Vagina (tissue), 2 donors: ENCODE data around the gene KDM2A. TPM values are rescaled to one million over a fixed set of nuclear protein-coding genes. Genes with fewer than 3 reads are reported as not detected.

Source experiments
- DNase-seq, 2 donors: peaks; one replicate each; pipeline ENCODE4 v3.0.0-alpha.2; 2017; ENCODE audit errors: extremely low spot score in 2 of 2
- H3K27ac ChIP-seq: fragments of 200-600 bp; sonication (generic); one replicate; pipeline ENCODE4 v1.5.1; 2019
- H3K27me3 ChIP-seq: fragments of 200-600 bp; sonication (generic); one replicate; pipeline ENCODE4 v1.5.1; 2019
- H3K36me3 ChIP-seq, 2 donors: fragments of 200-600 bp; sonication (generic); one replicate each; pipeline ENCODE4 v1.5.1; 2017 to 2019
- H3K4me1 ChIP-seq: fragments of 200-600 bp; sonication (generic); one replicate; pipeline ENCODE4 v1.5.1; 2019
- H3K4me3 ChIP-seq, 2 donors: fragments of 200-600 bp; sonication (generic); 1 replicate in 1 of 2; 2 replicates in 1 of 2; pipeline ENCODE4 v1.5.1; 2016 to 2019
- H3K9me3 ChIP-seq: fragments of 200-600 bp; sonication (generic); one replicate; pipeline ENCODE4 v1.5.1; 2019
- POLR2A ChIP-seq, 2 donors: fragments of 450-650 bp; IDR thresholded peaks; one replicate each; pipeline ENCODE4 v1.6.1; 2017; ENCODE audit warnings: antibody characterized with exemption in 2 of 2, mild to moderate bottlenecking in 2 of 2, moderate library complexity in 2 of 2
- POLR2AphosphoS5 ChIP-seq, 2 donors: sonication (generic); formaldehyde crosslinking; IDR thresholded peaks; one replicate each; pipeline ENCODE4 v1.9.0; 2017; ENCODE audit warnings: antibody characterized with exemption in 2 of 2, mild to moderate bottlenecking in 2 of 2, low read depth in 1 of 2; ENCODE audit not compliant: insufficient read depth in 1 of 2
- intact Hi-C: fragments of 100-400 bp; cut with DNase I; formaldehyde crosslinking; loops from one replicate; pipeline ENCODE4 v1.15.1; 2023
- total RNA-seq: library from RNA; depleted of rRNA; stranded (reverse); fragments of >200 nt; gene quantifications from one replicate; pipeline ENCODE4 v1.2.3, GENCODE V29; 2016
- TF ChIP-seq, protein P1 (sequence below), 3 experiments: fragments of 450-650 bp in 2 of 3; fragments of 200-600 bp in 1 of 3; sonication (generic) in 1 of 3; IDR thresholded peaks; one replicate each; pipeline ENCODE4 v1.5.1; 2017 to 2019; ENCODE audit warnings: antibody characterized with exemption in 3 of 3, mild to moderate bottlenecking in 2 of 3, moderate library complexity in 2 of 3

KDM2A gene
- total RNA-seq, 1 donor from 2014 or later: 51.8 TPM

GRCh38 chr11:67116758-67117105 is 2.3 kb upstream of the KDM2A start:
- TF ChIP-seq, protein P1, sequence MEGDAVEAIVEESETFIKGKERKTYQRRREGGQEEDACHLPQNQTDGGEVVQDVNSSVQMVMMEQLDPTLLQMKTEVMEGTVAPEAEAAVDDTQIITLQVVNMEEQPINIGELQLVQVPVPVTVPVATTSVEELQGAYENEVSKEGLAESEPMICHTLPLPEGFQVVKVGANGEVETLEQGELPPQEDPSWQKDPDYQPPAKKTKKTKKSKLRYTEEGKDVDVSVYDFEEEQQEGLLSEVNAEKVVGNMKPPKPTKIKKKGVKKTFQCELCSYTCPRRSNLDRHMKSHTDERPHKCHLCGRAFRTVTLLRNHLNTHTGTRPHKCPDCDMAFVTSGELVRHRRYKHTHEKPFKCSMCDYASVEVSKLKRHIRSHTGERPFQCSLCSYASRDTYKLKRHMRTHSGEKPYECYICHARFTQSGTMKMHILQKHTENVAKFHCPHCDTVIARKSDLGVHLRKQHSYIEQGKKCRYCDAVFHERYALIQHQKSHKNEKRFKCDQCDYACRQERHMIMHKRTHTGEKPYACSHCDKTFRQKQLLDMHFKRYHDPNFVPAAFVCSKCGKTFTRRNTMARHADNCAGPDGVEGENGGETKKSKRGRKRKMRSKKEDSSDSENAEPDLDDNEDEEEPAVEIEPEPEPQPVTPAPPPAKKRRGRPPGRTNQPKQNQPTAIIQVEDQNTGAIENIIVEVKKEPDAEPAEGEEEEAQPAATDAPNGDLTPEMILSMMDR (IDR thresholded peaks at IDR 0.05): no peak
- TF ChIP-seq POLR2AphosphoS5 (IDR thresholded peaks at IDR 0.05; ENCODE audit: insufficient read depth in 1 of 2, low read depth in 1 of 2) (no peak), POLR2A (IDR thresholded peaks at IDR 0.05) (no peak)
- Histone ChIP-seq H3K36me3 (no peaks in the 10 kb centered on the region), H3K27me3 (no peaks in the 10 kb centered on the region), H3K27ac (no peak overlapping the region), H3K9me3 (no peaks in the 10 kb centered on the region), H3K4me3 (no peak overlapping the region), H3K4me1 (peaks cover 7% of the 10 kb centered on the region)
- DNase-seq: no peak
- intact Hi-C loops: no loop called here

DNA sequence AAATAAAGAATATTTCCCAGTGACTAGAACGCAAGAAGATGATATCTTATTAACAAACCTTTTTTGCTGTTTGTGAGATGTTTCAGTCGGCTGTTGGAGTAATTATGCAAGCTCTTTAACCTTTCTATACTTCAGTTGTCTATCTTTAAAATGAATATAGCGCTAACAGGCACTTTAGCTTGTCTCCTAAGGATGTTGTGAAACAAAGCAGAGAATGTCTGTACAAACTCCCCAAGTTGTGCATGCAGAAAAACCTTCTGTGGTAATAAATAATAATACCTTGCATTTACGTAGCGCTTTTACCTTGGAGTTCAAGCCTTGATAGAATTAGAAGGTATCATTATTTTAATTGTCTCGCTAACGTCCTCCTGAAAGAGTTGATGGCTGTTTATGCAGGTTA is 1.9 kb upstream of the KDM2A start:
- DNase-seq: no peak
- Histone ChIP-seq H3K27me3 (no peaks in the 10 kb centered on the region), H3K4me3 (peak overlapping the region in 1 of 2 donors; percentile 86), H3K36me3 (no peaks in the 10 kb centered on the region), H3K4me1 (peaks cover 11% of the 10 kb centered on the region), H3K27ac (peak overlapping the region; percentile 96), H3K9me3 (no peaks in the 10 kb centered on the region)
- TF ChIP-seq POLR2AphosphoS5 (IDR thresholded peaks at IDR 0.05; ENCODE audit: insufficient read depth in 1 of 2, low read depth in 1 of 2) (no peak), POLR2A (IDR thresholded peaks at IDR 0.05) (no peak)
- TF ChIP-seq, protein P1 (IDR thresholded peaks at IDR 0.05): no peak
- intact Hi-C loops: no loop called here

DNA sequence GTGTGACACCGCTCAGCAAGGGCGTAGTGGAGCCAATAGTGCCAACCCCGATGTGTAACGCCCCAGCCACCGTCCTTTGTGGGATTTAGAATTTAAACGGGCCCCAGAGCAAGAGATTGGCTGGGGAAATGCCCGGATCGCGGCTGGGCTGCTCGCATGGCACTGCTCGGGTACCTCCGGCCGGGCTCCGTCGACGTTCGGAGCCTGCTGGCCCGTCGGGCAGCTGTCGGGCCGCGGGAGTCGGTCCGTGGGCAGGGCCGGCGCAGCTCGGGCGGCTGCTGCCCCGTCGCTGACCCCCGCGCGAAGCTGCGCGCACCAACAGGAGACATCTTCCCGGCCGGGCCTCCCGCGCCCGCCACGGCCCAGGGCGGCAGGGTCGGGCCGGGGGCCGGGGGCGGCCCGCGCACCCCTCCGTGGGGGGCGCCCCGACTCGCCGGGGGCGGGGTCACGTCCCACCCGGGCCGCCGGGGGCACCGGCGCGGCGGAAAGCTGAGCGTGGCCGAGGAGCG is 1.3 kb upstream of the KDM2A start:
- intact Hi-C loops: loop anchor here (2.0 kb wide), 1 partner anchor 121 kb away; no protein-coding TSS in a partner anchor
- no peaks in the 10 kb centered on the region for H3K36me3 ChIP-seq
- TF ChIP-seq POLR2A (IDR thresholded peaks at IDR 0.05) (no peak), POLR2AphosphoS5 (IDR thresholded peaks at IDR 0.05; ENCODE audit: insufficient read depth in 1 of 2, low read depth in 1 of 2) (no peak)
- TF ChIP-seq, protein P1 (IDR thresholded peaks at IDR 0.05): no peak

GRCh38 chr11:67118181-67118766 is 789 bp upstream of the KDM2A start:
- Histone ChIP-seq H3K9me3 (no peaks in the 10 kb centered on the region), H3K4me1 (peaks cover 22% of the 10 kb centered on the region), H3K27ac (peak overlapping the region; percentile 96), H3K4me3 (peak overlapping the region; percentile 64 to 86), H3K36me3 (no peaks in the 10 kb centered on the region), H3K27me3 (no peaks in the 10 kb centered on the region)
- peak in 1 of 2 donors; percentile 88 for DNase-seq
- intact Hi-C loops: loop anchor here (2.0 kb wide), 1 partner anchor 121 kb away; no protein-coding TSS in a partner anchor
- no peak for TF ChIP-seq POLR2A (IDR thresholded peaks at IDR 0.05)
- TF ChIP-seq, protein P1 (IDR thresholded peaks at IDR 0.05): no peak
- TF ChIP-seq POLR2AphosphoS5 (IDR thresholded peaks at IDR 0.05; ENCODE audit: insufficient read depth in 1 of 2, low read depth in 1 of 2): no peak

More for the DNA sequence above, 1.3 kb upstream of the KDM2A start:
- no peaks in the 10 kb centered on the region for H3K27me3 ChIP-seq
- peak overlapping the region; percentile 96 for H3K27ac ChIP-seq
- H3K9me3 ChIP-seq: no peaks in the 10 kb centered on the region
- H3K4me3 ChIP-seq: peak overlapping the region; percentile 64 to 86
- peaks cover 17% of the 10 kb centered on the region for H3K4me1 ChIP-seq
- no peak for DNase-seq
